K562 (cell line): Measurements from ENCODE around the gene GLMP. TPM values are rescaled to one million over a fixed set of nuclear protein-coding genes. Genes with fewer than 3 reads are reported as not detected.

Experiments used
- BCOR ChIP-seq: fragments of 450-650 bp; IDR thresholded peaks from 2 replicates; pipeline ENCODE4 v1.6.1; 2016
- CAMTA2 ChIP-seq: fragments of 250-450 bp; sonication (Bioruptor Pico); conservative IDR thresholded peaks from 2 replicates; pipeline ENCODE4 v1.5.1; 2022
- CBFA2T3 ChIP-seq: fragments of 450-650 bp; IDR thresholded peaks from 2 replicates; pipeline ENCODE4 v1.6.1; 2017
- GTF2A2 ChIP-seq: IDR thresholded peaks from 2 replicates; pipeline ENCODE4 v1.6.1; 2016; ENCODE audit warnings: mild to moderate bottlenecking, missing genetic modification characterization, missing compliant biosample characterization
- KAT7 ChIP-seq: sonication (generic); formaldehyde crosslinking; IDR thresholded peaks from 2 replicates; pipeline ENCODE4 v1.8.0; 2022; ENCODE audit warnings: missing genetic modification reagents, mild to moderate bottlenecking, borderline replicate concordance
- KLF13 ChIP-seq: fragments of 450-650 bp; IDR thresholded peaks from 2 replicates; pipeline ENCODE4 v1.6.1; 2016; ENCODE audit warnings: missing genetic modification characterization, low read depth, mild to moderate bottlenecking, missing compliant biosample characterization, moderate library complexity, borderline replicate concordance
- TAL1 ChIP-seq: fragments of 450-650 bp; IDR thresholded peaks from 2 replicates; pipeline ENCODE4 v1.6.1; 2016; ENCODE audit warnings: mild to moderate bottlenecking
- ZNF24 ChIP-seq: fragments of 450-650 bp; IDR thresholded peaks from 2 replicates; pipeline ENCODE4 v1.6.1; 2016
- ZNF586 ChIP-seq: fragments of 450-650 bp; formaldehyde crosslinking; conservative IDR thresholded peaks from 2 replicates; pipeline ENCODE4 v1.4.0; 2020; ENCODE audit warnings: mild to moderate bottlenecking, moderate library complexity
- ZSCAN32 ChIP-seq: fragments of 450-650 bp; formaldehyde crosslinking; IDR thresholded peaks from 2 replicates; pipeline ENCODE4 v1.4.0; 2020; ENCODE audit warnings: mild to moderate bottlenecking, moderate library complexity
- polyA plus RNA-seq, 8 experiments: library from polyadenylated mRNA; depleted of rRNA in 4 of 8; stranded (reverse) in 5 of 8; unstranded in 3 of 8; fragments of >200 nt; fragmentation: Nextera tagmentation in 2 of 8; fragmentation: Illumina TruSeq in 1 of 8; extraction: Ambion mirVana in 2 of 8; extraction: Trizol in 1 of 8; gene quantifications; 2 replicates each; pipeline versions ENCODE4 v1.2.1 to v1.2.3, GENCODE V29; 2011 to 2014; ENCODE audit warnings: inconsistent platforms in 1 of 8, missing spikeins in 1 of 8
- total RNA-seq, 7 experiments: library from RNA; depleted of rRNA in 6 of 7; stranded (reverse); fragments of >200 nt in 6 of 7; fragmentation: Illumina TruSeq in 2 of 7; extraction: Trizol in 2 of 7; gene quantifications; 2 replicates each; pipeline versions ENCODE4 v1.2.1 to v1.2.3, GENCODE V29; 2011 to 2021; ENCODE audit warnings: low replicate concordance in 1 of 7
- TF ChIP-seq, protein P1 (sequence below): fragments of 450-650 bp; IDR thresholded peaks from 2 replicates; pipeline ENCODE4 v1.6.1; 2016; ENCODE audit warnings: mild to moderate bottlenecking, moderate library complexity
- TF ChIP-seq, protein P2 (sequence below): fragments of 200-800 bp; sonication (Bioruptor generic); IDR thresholded peaks from 2 replicates; pipeline ENCODE4 v1.6.1; 2017; ENCODE audit warnings: missing genetic modification characterization, missing compliant biosample characterization

The GLMP gene
- total and polyA plus RNA-seq, 9 of the 15 experiments (the other 6 are each of a cell fraction or from before 2014, with no cell fraction given), result 8.3 to 28.2 (median 22.4) TPM

DNA sequence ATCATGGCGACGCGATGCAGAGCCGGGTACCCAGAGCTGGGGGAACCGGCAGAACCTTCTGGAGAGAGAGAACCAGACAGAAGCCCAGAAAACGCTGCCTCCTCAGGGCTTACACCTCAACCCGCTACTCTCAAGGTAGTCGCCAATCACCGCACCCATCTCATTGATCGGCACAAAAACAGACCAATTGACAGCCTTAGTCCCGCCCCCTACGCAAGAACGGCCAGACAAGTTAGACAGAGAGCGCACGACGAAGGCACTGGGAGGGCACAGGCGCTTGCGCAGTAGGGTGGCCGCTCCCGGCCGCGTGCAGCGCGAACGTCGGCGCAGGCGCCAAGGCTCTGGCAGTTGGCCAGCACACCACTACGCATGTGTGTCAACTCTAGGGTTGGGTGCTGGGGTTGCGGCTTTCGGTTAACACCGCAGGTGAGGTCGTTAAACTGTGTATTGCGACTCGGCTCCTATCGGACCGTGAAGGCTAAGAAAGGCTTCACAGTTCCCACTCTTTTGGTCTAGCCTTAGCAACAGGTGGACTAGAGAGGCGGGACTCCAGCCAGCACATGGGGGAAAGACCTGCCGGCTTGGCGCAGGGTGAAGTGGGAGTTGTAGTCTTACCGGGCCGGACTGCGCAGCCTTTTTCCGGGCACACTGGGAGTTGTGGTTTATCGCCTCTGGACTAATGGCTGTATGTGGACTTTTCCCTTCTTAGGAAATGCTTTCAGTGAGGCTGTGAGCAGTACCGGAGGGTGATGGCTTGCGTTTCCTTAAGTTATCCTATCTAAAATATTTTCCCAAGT lies 42.9 kb upstream of the GLMP start, which contains the start of the genes CCT3 and TSACC (continued):
- no peak for TF ChIP-seq ZNF24
- TF ChIP-seq KLF13 (tag), result 0 out of 2 replicates have a peak, but pooled peaks have one; percentile 57
- no peak for TF ChIP-seq ZNF586 (CRISPR knock-in tag)
- no peak for TF ChIP-seq KAT7 (CRISPR knock-in tag)
- TF ChIP-seq, protein P1, sequence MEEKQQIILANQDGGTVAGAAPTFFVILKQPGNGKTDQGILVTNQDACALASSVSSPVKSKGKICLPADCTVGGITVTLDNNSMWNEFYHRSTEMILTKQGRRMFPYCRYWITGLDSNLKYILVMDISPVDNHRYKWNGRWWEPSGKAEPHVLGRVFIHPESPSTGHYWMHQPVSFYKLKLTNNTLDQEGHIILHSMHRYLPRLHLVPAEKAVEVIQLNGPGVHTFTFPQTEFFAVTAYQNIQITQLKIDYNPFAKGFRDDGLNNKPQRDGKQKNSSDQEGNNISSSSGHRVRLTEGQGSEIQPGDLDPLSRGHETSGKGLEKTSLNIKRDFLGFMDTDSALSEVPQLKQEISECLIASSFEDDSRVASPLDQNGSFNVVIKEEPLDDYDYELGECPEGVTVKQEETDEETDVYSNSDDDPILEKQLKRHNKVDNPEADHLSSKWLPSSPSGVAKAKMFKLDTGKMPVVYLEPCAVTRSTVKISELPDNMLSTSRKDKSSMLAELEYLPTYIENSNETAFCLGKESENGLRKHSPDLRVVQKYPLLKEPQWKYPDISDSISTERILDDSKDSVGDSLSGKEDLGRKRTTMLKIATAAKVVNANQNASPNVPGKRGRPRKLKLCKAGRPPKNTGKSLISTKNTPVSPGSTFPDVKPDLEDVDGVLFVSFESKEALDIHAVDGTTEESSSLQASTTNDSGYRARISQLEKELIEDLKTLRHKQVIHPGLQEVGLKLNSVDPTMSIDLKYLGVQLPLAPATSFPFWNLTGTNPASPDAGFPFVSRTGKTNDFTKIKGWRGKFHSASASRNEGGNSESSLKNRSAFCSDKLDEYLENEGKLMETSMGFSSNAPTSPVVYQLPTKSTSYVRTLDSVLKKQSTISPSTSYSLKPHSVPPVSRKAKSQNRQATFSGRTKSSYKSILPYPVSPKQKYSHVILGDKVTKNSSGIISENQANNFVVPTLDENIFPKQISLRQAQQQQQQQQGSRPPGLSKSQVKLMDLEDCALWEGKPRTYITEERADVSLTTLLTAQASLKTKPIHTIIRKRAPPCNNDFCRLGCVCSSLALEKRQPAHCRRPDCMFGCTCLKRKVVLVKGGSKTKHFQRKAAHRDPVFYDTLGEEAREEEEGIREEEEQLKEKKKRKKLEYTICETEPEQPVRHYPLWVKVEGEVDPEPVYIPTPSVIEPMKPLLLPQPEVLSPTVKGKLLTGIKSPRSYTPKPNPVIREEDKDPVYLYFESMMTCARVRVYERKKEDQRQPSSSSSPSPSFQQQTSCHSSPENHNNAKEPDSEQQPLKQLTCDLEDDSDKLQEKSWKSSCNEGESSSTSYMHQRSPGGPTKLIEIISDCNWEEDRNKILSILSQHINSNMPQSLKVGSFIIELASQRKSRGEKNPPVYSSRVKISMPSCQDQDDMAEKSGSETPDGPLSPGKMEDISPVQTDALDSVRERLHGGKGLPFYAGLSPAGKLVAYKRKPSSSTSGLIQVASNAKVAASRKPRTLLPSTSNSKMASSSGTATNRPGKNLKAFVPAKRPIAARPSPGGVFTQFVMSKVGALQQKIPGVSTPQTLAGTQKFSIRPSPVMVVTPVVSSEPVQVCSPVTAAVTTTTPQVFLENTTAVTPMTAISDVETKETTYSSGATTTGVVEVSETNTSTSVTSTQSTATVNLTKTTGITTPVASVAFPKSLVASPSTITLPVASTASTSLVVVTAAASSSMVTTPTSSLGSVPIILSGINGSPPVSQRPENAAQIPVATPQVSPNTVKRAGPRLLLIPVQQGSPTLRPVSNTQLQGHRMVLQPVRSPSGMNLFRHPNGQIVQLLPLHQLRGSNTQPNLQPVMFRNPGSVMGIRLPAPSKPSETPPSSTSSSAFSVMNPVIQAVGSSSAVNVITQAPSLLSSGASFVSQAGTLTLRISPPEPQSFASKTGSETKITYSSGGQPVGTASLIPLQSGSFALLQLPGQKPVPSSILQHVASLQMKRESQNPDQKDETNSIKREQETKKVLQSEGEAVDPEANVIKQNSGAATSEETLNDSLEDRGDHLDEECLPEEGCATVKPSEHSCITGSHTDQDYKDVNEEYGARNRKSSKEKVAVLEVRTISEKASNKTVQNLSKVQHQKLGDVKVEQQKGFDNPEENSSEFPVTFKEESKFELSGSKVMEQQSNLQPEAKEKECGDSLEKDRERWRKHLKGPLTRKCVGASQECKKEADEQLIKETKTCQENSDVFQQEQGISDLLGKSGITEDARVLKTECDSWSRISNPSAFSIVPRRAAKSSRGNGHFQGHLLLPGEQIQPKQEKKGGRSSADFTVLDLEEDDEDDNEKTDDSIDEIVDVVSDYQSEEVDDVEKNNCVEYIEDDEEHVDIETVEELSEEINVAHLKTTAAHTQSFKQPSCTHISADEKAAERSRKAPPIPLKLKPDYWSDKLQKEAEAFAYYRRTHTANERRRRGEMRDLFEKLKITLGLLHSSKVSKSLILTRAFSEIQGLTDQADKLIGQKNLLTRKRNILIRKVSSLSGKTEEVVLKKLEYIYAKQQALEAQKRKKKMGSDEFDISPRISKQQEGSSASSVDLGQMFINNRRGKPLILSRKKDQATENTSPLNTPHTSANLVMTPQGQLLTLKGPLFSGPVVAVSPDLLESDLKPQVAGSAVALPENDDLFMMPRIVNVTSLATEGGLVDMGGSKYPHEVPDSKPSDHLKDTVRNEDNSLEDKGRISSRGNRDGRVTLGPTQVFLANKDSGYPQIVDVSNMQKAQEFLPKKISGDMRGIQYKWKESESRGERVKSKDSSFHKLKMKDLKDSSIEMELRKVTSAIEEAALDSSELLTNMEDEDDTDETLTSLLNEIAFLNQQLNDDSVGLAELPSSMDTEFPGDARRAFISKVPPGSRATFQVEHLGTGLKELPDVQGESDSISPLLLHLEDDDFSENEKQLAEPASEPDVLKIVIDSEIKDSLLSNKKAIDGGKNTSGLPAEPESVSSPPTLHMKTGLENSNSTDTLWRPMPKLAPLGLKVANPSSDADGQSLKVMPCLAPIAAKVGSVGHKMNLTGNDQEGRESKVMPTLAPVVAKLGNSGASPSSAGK, result peak; percentile 48; the same call in 1 of the 2 replicates
- TF ChIP-seq, protein P2, sequence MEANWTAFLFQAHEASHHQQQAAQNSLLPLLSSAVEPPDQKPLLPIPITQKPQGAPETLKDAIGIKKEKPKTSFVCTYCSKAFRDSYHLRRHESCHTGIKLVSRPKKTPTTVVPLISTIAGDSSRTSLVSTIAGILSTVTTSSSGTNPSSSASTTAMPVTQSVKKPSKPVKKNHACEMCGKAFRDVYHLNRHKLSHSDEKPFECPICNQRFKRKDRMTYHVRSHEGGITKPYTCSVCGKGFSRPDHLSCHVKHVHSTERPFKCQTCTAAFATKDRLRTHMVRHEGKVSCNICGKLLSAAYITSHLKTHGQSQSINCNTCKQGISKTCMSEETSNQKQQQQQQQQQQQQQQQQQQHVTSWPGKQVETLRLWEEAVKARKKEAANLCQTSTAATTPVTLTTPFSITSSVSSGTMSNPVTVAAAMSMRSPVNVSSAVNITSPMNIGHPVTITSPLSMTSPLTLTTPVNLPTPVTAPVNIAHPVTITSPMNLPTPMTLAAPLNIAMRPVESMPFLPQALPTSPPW, result 0 out of 2 replicates have a peak, but pooled peaks have one; percentile 12
- no peak for TF ChIP-seq BCOR
- no peak for TF ChIP-seq CAMTA2 (CRISPR knock-in tag)
- no peak for TF ChIP-seq TAL1
- no peak for TF ChIP-seq ZSCAN32
- no peak for TF ChIP-seq CBFA2T3
- TF ChIP-seq GTF2A2 (tag), result no peak
